Stimulated activated CD4-positive, alpha-beta T cell treated with anti-CD3 and anti-CD28 coated beads, Interleukin-12 subunit alpha, Interleukin-12 subunit beta, amount 100 ng/mL, for 48 hours (primary cell): ENCODE measurements around the gene PTPRR.

Experiments used
- DNase-seq, 3 donors: peaks; one replicate each; pipeline ENCODE4 v3.0.0-alpha.2; 2020; ENCODE audit warnings: low read depth in 2 of 3, low spot score in 1 of 3

The PTPRR gene

DNA sequence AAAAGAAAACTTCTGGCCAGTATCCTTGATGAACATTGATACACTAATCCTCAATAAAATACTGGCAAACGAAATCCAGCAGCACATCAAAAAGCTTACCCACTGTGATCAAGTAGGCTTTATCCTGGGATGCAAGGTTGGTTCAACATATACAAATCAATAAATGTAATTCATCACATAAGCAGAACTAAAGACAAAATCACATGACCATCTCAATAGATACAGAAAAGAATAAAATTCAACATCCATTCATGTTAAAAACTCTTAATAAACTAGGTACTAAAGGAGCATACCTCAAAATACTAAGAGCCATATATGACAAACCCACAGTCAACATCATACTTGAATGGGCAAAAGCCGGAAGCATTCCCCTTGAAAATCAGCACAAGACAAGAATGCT lies 211.5 kb downstream of the PTPRR start:
- DNase-seq: no peak

GRCh38 chr12:70706611-70707010 lies 213.9 kb downstream of the PTPRR start:
- no peak for DNase-seq

- no peak for DNase-seq
Observed at GRCh38 chr12:70698345-70698744, 222.2 kb downstream of the PTPRR start.

- DNase-seq: no peak
Observed at GRCh38 chr12:70695361-70696023, 225.0 kb downstream of the PTPRR start.

DNA sequence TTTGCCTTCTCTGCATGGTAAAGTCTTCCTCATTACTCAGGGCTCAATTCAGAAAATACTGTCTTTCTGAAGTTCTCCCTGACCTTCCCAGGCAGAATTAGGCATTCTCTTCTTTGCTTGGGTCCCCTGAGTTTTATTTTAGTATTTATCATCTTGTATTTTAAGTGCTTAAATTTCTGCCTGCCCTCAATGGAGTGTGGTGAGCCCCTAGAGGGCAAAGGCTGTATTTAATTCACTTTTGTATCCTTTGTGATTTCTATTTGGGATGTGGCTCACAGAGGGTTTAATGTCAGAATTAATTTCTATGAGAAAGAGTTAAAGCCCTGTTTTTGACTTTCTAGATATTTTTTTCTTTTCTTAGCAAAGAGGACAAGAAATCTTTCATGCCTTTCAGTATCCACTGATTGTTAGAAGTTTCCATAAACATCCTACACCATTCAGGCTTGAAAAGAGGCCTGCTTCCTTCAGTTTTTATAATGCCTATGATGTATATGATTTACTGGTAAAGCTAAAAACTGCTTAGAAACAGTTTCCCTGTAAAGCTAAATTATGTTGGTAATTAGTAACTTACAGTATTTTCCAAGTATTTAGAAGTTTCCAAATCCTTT lies 227.8 kb downstream of the PTPRR start:
- DNase-seq: no peak

- DNase-seq: no peak
Observed at GRCh38 chr12:70691018-70691672, 229.4 kb downstream of the PTPRR start.

- DNase-seq: no peak
Observed at GRCh38 chr12:70686907-70687306, 233.6 kb downstream of the PTPRR start.

GRCh38 chr12:70686299-70686698 lies 234.2 kb downstream of the PTPRR start:
- DNase-seq: no peak

DNA sequence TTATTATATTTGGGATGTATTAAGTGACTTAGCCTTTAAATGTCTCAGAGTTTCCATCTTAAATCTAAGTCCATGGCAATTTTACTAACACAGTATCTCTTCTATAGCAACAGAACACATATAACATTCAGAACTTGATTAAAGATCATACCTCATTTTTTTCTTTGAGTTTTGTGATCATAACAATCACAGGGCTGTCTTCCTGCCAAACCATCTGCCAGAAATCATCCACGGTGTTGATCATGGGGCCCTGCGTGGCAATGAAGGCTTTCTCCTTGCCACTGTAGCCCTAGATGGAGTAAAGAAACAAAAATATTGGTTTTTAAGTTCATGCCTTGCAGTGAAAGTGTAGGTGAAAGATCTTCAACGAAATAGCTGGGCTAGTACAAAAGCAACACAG lies 236.6 kb downstream of the PTPRR start:
- DNase-seq: no peak

- DNase-seq: no peak
Observed at GRCh38 chr12:70671698-70672097, 248.8 kb downstream of the PTPRR start.

- DNase-seq: no peak
Observed at GRCh38 chr12:70670948-70671347, 249.6 kb downstream of the PTPRR start.

DNA sequence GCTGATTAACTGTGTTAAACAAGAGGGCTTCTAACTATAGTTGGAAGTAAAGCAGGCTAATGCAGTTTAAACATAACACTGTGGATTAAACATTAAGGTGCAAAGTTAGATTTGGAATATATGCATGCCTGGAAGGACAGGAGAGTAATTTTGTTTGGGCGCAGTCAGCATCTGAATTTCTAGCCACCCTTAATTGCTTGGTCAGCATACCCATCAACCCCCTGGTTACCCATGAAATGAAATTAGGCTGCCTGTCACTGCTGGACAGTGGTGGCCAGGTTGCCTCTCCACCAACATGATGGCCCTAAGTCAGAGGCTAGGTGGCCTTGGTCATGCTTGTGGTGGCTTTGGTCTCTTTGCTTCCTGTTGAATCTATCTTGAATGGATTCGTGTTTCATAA lies 253.3 kb downstream of the PTPRR start:
- no peak for DNase-seq

- no peak for DNase-seq
Observed at GRCh38 chr12:70666364-70666763, 254.2 kb downstream of the PTPRR start.

- DNase-seq: no peak
Observed at GRCh38 chr12:70664465-70664881, 256.1 kb downstream of the PTPRR start.

DNA sequence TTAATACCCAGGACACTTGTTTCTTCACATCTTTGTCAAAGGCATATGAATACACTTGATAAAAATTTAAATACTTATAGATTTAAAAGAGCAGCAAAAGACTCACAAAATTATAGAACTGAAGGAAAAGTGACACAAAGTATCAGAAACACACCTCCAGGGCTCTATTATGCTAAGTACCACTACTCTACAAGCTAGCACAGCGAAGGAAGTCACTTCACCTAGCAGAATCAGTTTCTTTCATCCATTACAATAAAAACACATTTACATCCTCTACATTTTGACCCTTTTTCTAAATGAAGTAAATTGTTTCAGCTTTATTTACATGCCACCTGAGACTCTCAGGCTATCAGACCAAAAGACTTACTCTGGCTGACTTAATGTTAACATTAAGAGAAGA lies 256.7 kb downstream of the PTPRR start:
- DNase-seq: no peak

- DNase-seq: no peak
Observed at GRCh38 chr12:70661466-70662161, 258.9 kb downstream of the PTPRR start.

GRCh38 chr12:70660620-70661219 lies 259.8 kb downstream of the PTPRR start:
- DNase-seq: no peak

DNA sequence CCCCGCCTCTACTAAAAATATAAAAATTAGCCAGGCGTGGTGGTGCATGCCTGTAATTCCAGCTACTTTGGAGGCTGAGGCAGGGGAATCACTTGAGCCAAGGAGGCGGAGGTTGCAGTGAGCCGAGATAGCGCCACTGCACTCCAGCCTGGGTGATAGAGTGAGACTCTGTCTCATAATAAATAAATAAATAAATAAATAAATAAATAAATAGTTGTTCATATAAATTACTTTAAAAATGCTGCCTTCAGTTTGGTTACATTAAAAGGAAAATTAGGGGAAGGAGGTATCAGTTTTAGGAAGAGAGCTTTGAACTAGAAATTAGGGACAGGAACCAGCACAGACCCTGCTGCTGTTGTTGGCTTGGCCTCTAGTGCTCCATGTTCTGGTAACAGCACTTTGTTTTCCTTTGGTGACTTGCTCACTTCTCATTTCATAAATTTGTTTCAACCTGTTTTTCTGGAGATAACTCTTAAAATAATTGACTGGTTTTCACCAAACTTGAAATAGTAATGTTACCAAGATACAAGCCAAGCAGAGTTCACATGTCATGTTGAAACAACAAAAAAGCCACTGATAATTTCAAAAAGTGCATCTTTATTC lies 260.4 kb downstream of the PTPRR start:
- no peak for DNase-seq

GRCh38 chr12:70659077-70659606 lies 261.4 kb downstream of the PTPRR start:
- DNase-seq: no peak

- DNase-seq: no peak
Observed at GRCh38 chr12:70657616-70658286, 262.8 kb downstream of the PTPRR start.
